Measurements from ENCODE around the gene ADRA1B. TPM values are rescaled to one million over a fixed set of nuclear protein-coding genes. Genes with fewer than 3 reads are reported as not detected.

ADRA1B gene
- total and polyA plus RNA-seq, 10 of the 15 experiments (the other 5 are each of a cell fraction or from before 2014, with no cell fraction given): 0.04 TPM; not detected in 9

DNA sequence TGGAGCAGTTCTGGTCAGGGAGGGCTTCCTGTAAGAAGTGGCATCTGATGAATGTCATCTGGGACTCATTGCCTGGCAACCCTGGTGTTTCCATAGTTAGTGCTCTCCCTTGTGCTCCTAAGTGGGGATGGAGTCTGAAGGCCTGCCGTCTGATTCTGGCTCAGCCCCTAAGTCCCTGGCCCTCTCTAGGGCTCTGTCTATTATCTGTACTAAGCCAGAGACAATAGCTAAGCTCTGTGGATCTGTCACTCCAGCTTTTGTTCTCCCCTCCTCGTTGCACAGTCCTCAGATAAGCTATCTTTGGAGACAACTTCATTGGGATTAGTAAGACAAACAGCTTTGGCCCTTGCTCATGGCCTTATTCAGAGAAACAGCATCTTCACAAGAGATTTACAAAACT lies 62.1 kb downstream of the ADRA1B start:
- H3K9ac ChIP-seq (ENCODE audit: control insufficient read depth, insufficient read depth, low read length): no peak overlapping the region
- CTCF ChIA-PET: interaction anchor here (1.0 kb wide), 2 partner anchors 9 to 10 kb away, joined by 3 to 4 read pairs; no protein-coding TSS in a partner anchor
- no peaks in the 10 kb centered on the region; the same call in 1 of the 2 replicates for H4K20me1 ChIP-seq (ENCODE audit: control insufficient read depth, insufficient read depth)
- intact Hi-C loops (cut with micrococcal nuclease; ENCODE audit: unreplicated experiment): no loop called here
- no peak overlapping the region for H2AFZ ChIP-seq (ENCODE audit: control insufficient read depth, low read depth, low read length)
- no peaks in the 10 kb centered on the region for H3K9me3 ChIP-seq (replicated peaks; ENCODE audit: control insufficient read depth, insufficient read depth, low read length)
- H3K4me2 ChIP-seq (ENCODE audit: control insufficient read depth, insufficient read depth): no peak overlapping the region
- H3K27me3 ChIP-seq (replicated peaks in 1 of 2; ENCODE audit: control insufficient read depth in 2 of 2, insufficient read depth in 2 of 2, low read length in 1 of 2): peaks cover 0 to 5% of the 10 kb centered on the region in 2 experiments; a peak in 3 of 4 replicates
- H3K4me3 ChIP-seq: no peak overlapping the region
- H3K4me1 ChIP-seq (ENCODE audit: control insufficient read depth, insufficient read depth, low read length): no peaks in the 10 kb centered on the region
- RAD21 ChIA-PET (ENCODE audit: unreplicated experiment): no interaction called here
- DNase-seq (ENCODE audit: low read depth, low spot score) (no peak), FAIRE-seq (no peak), ATAC-seq (no peak)
- no peaks in the 10 kb centered on the region for H3K36me3 ChIP-seq (ENCODE audit: control insufficient read depth in 2 of 2, insufficient read depth in 2 of 2, low read length in 1 of 2)
- POLR2A ChIA-PET: no interaction called here
- no peak overlapping the region for H3K27ac ChIP-seq (ENCODE audit: control insufficient read depth, insufficient read depth)
- H3K79me2 ChIP-seq (ENCODE audit: control insufficient read depth, insufficient read depth, low read length): no peaks in the 10 kb centered on the region
- in situ Hi-C loops (cut with MboI): no loop called here
- SMC1A ChIA-PET (ENCODE audit: uncharacterized antibody, unreplicated experiment): interaction anchor here (0.5 kb wide), 1 partner anchor 196 kb away, joined by 3 read pairs; no protein-coding TSS in a partner anchor
- 33% methylated on average over 2 of the region's 2 CpGs for WGBS (ENCODE audit: insufficient coverage, insufficient replicate concordance, low lambda C conversion rate, missing lambda C conversion rate)
- no TSS peak for BruUV-seq (replicated peaks)
- TF ChIP-seq YY1 (IDR thresholded peaks at IDR 0.05; ENCODE audit: low read depth, low read length): no peak
- TF ChIP-seq, protein P1, sequence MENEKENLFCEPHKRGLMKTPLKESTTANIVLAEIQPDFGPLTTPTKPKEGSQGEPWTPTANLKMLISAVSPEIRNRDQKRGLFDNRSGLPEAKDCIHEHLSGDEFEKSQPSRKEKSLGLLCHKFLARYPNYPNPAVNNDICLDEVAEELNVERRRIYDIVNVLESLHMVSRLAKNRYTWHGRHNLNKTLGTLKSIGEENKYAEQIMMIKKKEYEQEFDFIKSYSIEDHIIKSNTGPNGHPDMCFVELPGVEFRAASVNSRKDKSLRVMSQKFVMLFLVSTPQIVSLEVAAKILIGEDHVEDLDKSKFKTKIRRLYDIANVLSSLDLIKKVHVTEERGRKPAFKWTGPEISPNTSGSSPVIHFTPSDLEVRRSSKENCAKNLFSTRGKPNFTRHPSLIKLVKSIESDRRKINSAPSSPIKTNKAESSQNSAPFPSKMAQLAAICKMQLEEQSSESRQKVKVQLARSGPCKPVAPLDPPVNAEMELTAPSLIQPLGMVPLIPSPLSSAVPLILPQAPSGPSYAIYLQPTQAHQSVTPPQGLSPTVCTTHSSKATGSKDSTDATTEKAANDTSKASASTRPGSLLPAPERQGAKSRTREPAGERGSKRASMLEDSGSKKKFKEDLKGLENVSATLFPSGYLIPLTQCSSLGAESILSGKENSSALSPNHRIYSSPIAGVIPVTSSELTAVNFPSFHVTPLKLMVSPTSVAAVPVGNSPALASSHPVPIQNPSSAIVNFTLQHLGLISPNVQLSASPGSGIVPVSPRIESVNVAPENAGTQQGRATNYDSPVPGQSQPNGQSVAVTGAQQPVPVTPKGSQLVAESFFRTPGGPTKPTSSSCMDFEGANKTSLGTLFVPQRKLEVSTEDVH (IDR thresholded peaks at IDR 0.05; ENCODE audit: low read depth, partially characterized antibody): no peak
- TF ChIP-seq SMARCA5 (IDR thresholded peaks at IDR 0.05): no peak
- TF ChIP-seq ZNF622 (IDR thresholded peaks at IDR 0.05): no peak
- no peak for TF ChIP-seq NRF1 (conservative IDR thresholded peaks at IDR 0.05; ENCODE audit: low read depth, low read length)
- no peak for TF ChIP-seq ZNF217 (IDR thresholded peaks at IDR 0.05)
- no peak for TF ChIP-seq NFXL1 (IDR thresholded peaks at IDR 0.05; ENCODE audit: borderline replicate concordance)
- no peak for TF ChIP-seq CHD4 (IDR thresholded peaks at IDR 0.05)
- no peak for TF ChIP-seq MTA2 (IDR thresholded peaks at IDR 0.05; ENCODE audit: low read depth)
- no peak for TF ChIP-seq SIN3A (IDR thresholded peaks at IDR 0.05; ENCODE audit: low read depth, low read length)
- no peak for TF ChIP-seq NFYA (IDR thresholded peaks at IDR 0.05; ENCODE audit: borderline replicate concordance, low read depth, low read length)
- TF ChIP-seq ZNF274 (IDR thresholded peaks at IDR 0.05; ENCODE audit: insufficient read depth, insufficient read length): no peak
- TF ChIP-seq, protein P2, sequence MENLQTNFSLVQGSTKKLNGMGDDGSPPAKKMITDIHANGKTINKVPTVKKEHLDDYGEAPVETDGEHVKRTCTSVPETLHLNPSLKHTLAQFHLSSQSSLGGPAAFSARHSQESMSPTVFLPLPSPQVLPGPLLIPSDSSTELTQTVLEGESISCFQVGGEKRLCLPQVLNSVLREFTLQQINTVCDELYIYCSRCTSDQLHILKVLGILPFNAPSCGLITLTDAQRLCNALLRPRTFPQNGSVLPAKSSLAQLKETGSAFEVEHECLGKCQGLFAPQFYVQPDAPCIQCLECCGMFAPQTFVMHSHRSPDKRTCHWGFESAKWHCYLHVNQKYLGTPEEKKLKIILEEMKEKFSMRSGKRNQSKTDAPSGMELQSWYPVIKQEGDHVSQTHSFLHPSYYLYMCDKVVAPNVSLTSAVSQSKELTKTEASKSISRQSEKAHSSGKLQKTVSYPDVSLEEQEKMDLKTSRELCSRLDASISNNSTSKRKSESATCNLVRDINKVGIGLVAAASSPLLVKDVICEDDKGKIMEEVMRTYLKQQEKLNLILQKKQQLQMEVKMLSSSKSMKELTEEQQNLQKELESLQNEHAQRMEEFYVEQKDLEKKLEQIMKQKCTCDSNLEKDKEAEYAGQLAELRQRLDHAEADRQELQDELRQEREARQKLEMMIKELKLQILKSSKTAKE (IDR thresholded peaks at IDR 0.05; ENCODE audit: low read depth, poor library complexity, severe bottlenecking): no peak
- TF ChIP-seq EZH2 (IDR thresholded peaks at IDR 0.05; ENCODE audit: borderline replicate concordance, control insufficient read depth, low read depth, low read length): no peak
- TF ChIP-seq, protein P3, sequence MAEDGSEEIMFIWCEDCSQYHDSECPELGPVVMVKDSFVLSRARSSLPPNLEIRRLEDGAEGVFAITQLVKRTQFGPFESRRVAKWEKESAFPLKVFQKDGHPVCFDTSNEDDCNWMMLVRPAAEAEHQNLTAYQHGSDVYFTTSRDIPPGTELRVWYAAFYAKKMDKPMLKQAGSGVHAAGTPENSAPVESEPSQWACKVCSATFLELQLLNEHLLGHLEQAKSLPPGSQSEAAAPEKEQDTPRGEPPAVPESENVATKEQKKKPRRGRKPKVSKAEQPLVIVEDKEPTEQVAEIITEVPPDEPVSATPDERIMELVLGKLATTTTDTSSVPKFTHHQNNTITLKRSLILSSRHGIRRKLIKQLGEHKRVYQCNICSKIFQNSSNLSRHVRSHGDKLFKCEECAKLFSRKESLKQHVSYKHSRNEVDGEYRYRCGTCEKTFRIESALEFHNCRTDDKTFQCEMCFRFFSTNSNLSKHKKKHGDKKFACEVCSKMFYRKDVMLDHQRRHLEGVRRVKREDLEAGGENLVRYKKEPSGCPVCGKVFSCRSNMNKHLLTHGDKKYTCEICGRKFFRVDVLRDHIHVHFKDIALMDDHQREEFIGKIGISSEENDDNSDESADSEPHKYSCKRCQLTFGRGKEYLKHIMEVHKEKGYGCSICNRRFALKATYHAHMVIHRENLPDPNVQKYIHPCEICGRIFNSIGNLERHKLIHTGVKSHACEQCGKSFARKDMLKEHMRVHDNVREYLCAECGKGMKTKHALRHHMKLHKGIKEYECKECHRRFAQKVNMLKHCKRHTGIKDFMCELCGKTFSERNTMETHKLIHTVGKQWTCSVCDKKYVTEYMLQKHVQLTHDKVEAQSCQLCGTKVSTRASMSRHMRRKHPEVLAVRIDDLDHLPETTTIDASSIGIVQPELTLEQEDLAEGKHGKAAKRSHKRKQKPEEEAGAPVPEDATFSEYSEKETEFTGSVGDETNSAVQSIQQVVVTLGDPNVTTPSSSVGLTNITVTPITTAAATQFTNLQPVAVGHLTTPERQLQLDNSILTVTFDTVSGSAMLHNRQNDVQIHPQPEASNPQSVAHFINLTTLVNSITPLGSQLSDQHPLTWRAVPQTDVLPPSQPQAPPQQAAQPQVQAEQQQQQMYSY (CRISPR knock-in tag; IDR thresholded peaks at IDR 0.05): no peak
- no peak for TF ChIP-seq ZNF384 (IDR thresholded peaks at IDR 0.05; ENCODE audit: borderline replicate concordance, low read depth, low read length)
- no peak for TF ChIP-seq FOXK2 (IDR thresholded peaks at IDR 0.05)
- TF ChIP-seq RCOR1 (conservative IDR thresholded peaks at IDR 0.05; ENCODE audit: low read depth, low read length): no peak
